H1 (cell line): ENCODE results near the gene THAP5. TPM values are rescaled to one million over a fixed set of nuclear protein-coding genes. Genes with fewer than 3 reads are reported as not detected.

ENCODE experiments used
- CTCF ChIA-PET: fragments of 300-600 bp; sonication (Branson Sonifier 250); formaldehyde crosslinking; loops from one replicate; lab custom pipeline; 2021; ENCODE audit not compliant: partially characterized antibody; lab: Charles Lee
- POLR2A ChIA-PET: fragments of 300-600 bp; sonication (Branson Sonifier 250); formaldehyde crosslinking; loops from one replicate; lab custom pipeline; 2021; ENCODE audit warnings: inconsistent platforms; ENCODE audit not compliant: partially characterized antibody; lab: Charles Lee
- DNase-seq, 2 experiments: peaks; one replicate each; pipeline versions ENCODE4 v3.0.0 to v3.0.0-alpha.2; 2010 to 2022; ENCODE audit warnings: low spot score in 2 of 2, low read depth in 1 of 2, mixed read lengths in 1 of 2
- FAIRE-seq: peaks from 2 replicates; lab custom pipeline; 2011; peaks lifted over from hg19 to GRCh38; lab: Jason Lieb, UNC
- H2AFZ ChIP-seq: 2 replicates; pipeline ENCODE4 v1.8.1; 2012; ENCODE audit warnings: low read length, inconsistent platforms
- H2AK5ac ChIP-seq: 2 replicates; pipeline ENCODE4 v1.6.1; 2013; ENCODE audit warnings: low read depth, low read length
- H2BK120ac ChIP-seq: replicated peaks from 2 replicates; pipeline ENCODE3; 2013; ENCODE audit warnings: low read depth, low read length, inconsistent platforms
- H2BK12ac ChIP-seq: 2 replicates; pipeline ENCODE4 v1.6.1; 2013; ENCODE audit warnings: low read depth, low read length
- H2BK15ac ChIP-seq: 2 replicates; pipeline ENCODE4 v1.6.1; 2013; ENCODE audit warnings: low read length
- H2BK20ac ChIP-seq: 2 replicates; pipeline ENCODE4 v1.6.1; 2013; ENCODE audit warnings: low read length
- H2BK5ac ChIP-seq: 2 replicates; pipeline ENCODE4 v1.6.1; 2013; ENCODE audit warnings: low read depth, low read length
- H3K14ac ChIP-seq: 2 replicates; pipeline ENCODE4 v1.6.1; 2013; ENCODE audit warnings: inconsistent platforms; ENCODE audit not compliant: insufficient read length
- H3K18ac ChIP-seq: 2 replicates; pipeline ENCODE4 v1.6.1; 2013; ENCODE audit warnings: low read length; ENCODE audit errors: extremely low read depth
- H3K23ac ChIP-seq: 2 replicates; pipeline ENCODE4 v1.6.1; 2013; ENCODE audit warnings: inconsistent platforms; ENCODE audit not compliant: insufficient read length
- H3K23me2 ChIP-seq: 2 replicates; pipeline ENCODE4 v1.6.1; 2013; ENCODE audit warnings: low read depth, low read length
- H3K27ac ChIP-seq: 2 replicates; pipeline ENCODE4 v1.6.1; 2011; ENCODE audit warnings: low read depth, low read length, inconsistent platforms
- H3K27me3 ChIP-seq, 4 experiments: replicated peaks in 1 of 4; 1 replicate in 1 of 4; 2 replicates in 3 of 4; pipeline versions ENCODE4 v1.6.1 to v1.8.1; 2011 to 2013; ENCODE audit warnings: low read length in 3 of 4, mild to moderate bottlenecking in 3 of 4, inconsistent platforms in 2 of 4, mixed read lengths in 2 of 4, moderate library complexity in 1 of 4; ENCODE audit not compliant: control insufficient read depth in 3 of 4, insufficient read depth in 3 of 4; ENCODE audit errors: extremely low read depth in 1 of 4
- H3K36me3 ChIP-seq, 4 experiments: 2 replicates each; pipeline versions ENCODE4 v1.6.1 to v1.8.1; 2011 to 2013; ENCODE audit warnings: mild to moderate bottlenecking in 4 of 4, low read length in 3 of 4, moderate library complexity in 2 of 4, control low read depth in 1 of 4, inconsistent platforms in 1 of 4; ENCODE audit not compliant: insufficient read depth in 4 of 4, control insufficient read depth in 2 of 4
- H3K4ac ChIP-seq: replicated peaks from 2 replicates; pipeline ENCODE3; 2013; ENCODE audit warnings: low read length, low read depth, mixed read lengths, inconsistent platforms; ENCODE audit not compliant: insufficient read length
- H3K4me1 ChIP-seq, 4 experiments: replicated peaks in 1 of 4; 1 replicate in 1 of 4; 2 replicates in 3 of 4; pipeline versions ENCODE4 v1.6.1 to v1.8.1; 2011 to 2013; ENCODE audit warnings: low read length in 3 of 4, inconsistent platforms in 2 of 4, mixed read lengths in 1 of 4; ENCODE audit not compliant: insufficient read depth in 4 of 4, control insufficient read depth in 3 of 4
- H3K4me2 ChIP-seq, 2 experiments: 2 replicates each; pipeline versions ENCODE4 v1.6.1 to v1.8.1; 2011 to 2013; ENCODE audit warnings: low read depth in 2 of 2, low read length in 2 of 2, control low read depth in 1 of 2, inconsistent platforms in 1 of 2, mild to moderate bottlenecking in 1 of 2; ENCODE audit not compliant: insufficient read depth in 1 of 2
- H3K4me3 ChIP-seq, 4 experiments: fragments of 200-600, 300-600 bp in 1 of 4; sonication (generic), shearing (Covaris generic), sonication (Bioruptor Twin) in 1 of 4; 2 replicates each; pipeline versions ENCODE4 v1.5.1 to v1.8.1; 2011 to 2016; ENCODE audit warnings: low read length in 4 of 4, low read depth in 3 of 4, control low read depth in 2 of 4, inconsistent platforms in 2 of 4, mild to moderate bottlenecking in 2 of 4, mixed read lengths in 1 of 4, moderate library complexity in 1 of 4; ENCODE audit not compliant: insufficient read depth in 2 of 4; ENCODE audit errors: extremely low read depth in 1 of 4
- H3K56ac ChIP-seq: replicated peaks from 2 replicates; pipeline ENCODE3; 2013; ENCODE audit warnings: low read depth, mild to moderate bottlenecking, mixed read lengths, low read length, inconsistent platforms; ENCODE audit not compliant: insufficient read length
- H3K79me1 ChIP-seq: 2 replicates; pipeline ENCODE4 v1.6.1; 2013; ENCODE audit warnings: low read depth, low read length, control low read depth
- H3K79me2 ChIP-seq, 2 experiments: 2 replicates each; pipeline versions ENCODE4 v1.6.1 to v1.8.1; 2012 to 2013; ENCODE audit warnings: low read length in 2 of 2, mild to moderate bottlenecking in 2 of 2, inconsistent platforms in 1 of 2; ENCODE audit not compliant: insufficient read depth in 2 of 2, control insufficient read depth in 1 of 2
- H3K9ac ChIP-seq, 4 experiments: replicated peaks in 1 of 4; 1 replicate in 1 of 4; 2 replicates in 3 of 4; pipeline versions ENCODE4 v1.6.1 to v1.8.1; 2011 to 2013; ENCODE audit warnings: low read depth in 3 of 4, low read length in 3 of 4, control low read depth in 2 of 4, mild to moderate bottlenecking in 2 of 4, moderate library complexity in 2 of 4, inconsistent platforms in 1 of 4; ENCODE audit errors: extremely low read depth in 1 of 4
- H3K9me3 ChIP-seq, 2 experiments: 2 replicates each; pipeline versions ENCODE4 v1.6.1 to v1.8.1; 2012 to 2013; ENCODE audit warnings: mild to moderate bottlenecking in 2 of 2, moderate library complexity in 2 of 2, control low read depth in 1 of 2, inconsistent platforms in 1 of 2, low read depth in 1 of 2, low read length in 1 of 2, mixed read lengths in 1 of 2; ENCODE audit not compliant: insufficient read depth in 2 of 2
- H4K20me1 ChIP-seq, 2 experiments: replicated peaks in 1 of 2; 2 replicates each; pipeline versions ENCODE3 to v1.8.1; 2011 to 2013; ENCODE audit warnings: inconsistent platforms in 2 of 2, low read length in 2 of 2, mild to moderate bottlenecking in 1 of 2; ENCODE audit not compliant: insufficient read depth in 2 of 2, control insufficient read depth in 1 of 2
- H4K5ac ChIP-seq: 2 replicates; pipeline ENCODE4 v1.6.1; 2013; ENCODE audit warnings: low read length, low read depth, mixed read lengths, inconsistent platforms; ENCODE audit not compliant: insufficient read length
- H4K8ac ChIP-seq: 2 replicates; pipeline ENCODE4 v1.8.0; 2013; ENCODE audit warnings: mild to moderate bottlenecking, moderate library complexity, low read length, inconsistent platforms; ENCODE audit not compliant: insufficient read depth; ENCODE audit errors: extremely low read depth
- H4K91ac ChIP-seq: replicated peaks from 2 replicates; pipeline ENCODE3; 2013; ENCODE audit warnings: low read length, mixed read lengths, inconsistent platforms; ENCODE audit not compliant: insufficient read length
- ATF2 ChIP-seq: IDR thresholded peaks from 2 replicates; pipeline ENCODE4 v1.6.1; 2012; ENCODE audit warnings: low read length, inconsistent platforms
- RFX5 ChIP-seq: IDR thresholded peaks from 2 replicates; pipeline ENCODE4 v1.6.1; 2011; ENCODE audit warnings: low read depth, low read length, improper control_type of control experiment, borderline replicate concordance
- SP1 ChIP-seq: IDR thresholded peaks from 2 replicates; pipeline ENCODE4 v1.6.1; 2011; ENCODE audit warnings: low read depth, low read length
- TAF1 ChIP-seq: IDR thresholded peaks from 2 replicates; pipeline ENCODE4 v1.6.1; 2011; ENCODE audit warnings: mild to moderate bottlenecking, low read depth, low read length
- TAF7 ChIP-seq: optimal IDR thresholded peaks from 2 replicates; pipeline ENCODE3; 2011; ENCODE audit warnings: low read depth, mild to moderate bottlenecking, inconsistent platforms, low read length, moderate library complexity, borderline replicate concordance
- TEAD4 ChIP-seq: IDR thresholded peaks from 2 replicates; pipeline ENCODE4 v1.6.1; 2012; ENCODE audit warnings: low read depth, low read length, inconsistent platforms, mixed read lengths
- WGBS, 2 experiments: shearing (Covaris generic) in 1 of 2; methylation state at CpG; one replicate each; pipeline versions ENCODE4 v1.1.6 to v1.1.7; 2013 to 2015; ENCODE audit warnings: low lambda C conversion rate in 2 of 2, mixed read lengths in 2 of 2, inconsistent platforms in 1 of 2, low coverage in 1 of 2, missing lambda C conversion rate in 1 of 2; ENCODE audit not compliant: insufficient replicate concordance in 2 of 2, insufficient coverage in 1 of 2, insufficient read length in 1 of 2; ENCODE audit errors: extremely low coverage in 1 of 2, missing lambda C conversion rate in 1 of 2; 5-methylcytosine and 5-hydroxymethylcytosine counted together
- long read RNA-seq, 2 experiments: library from RNA in 1 of 2; library from capped mRNA in 1 of 2; stranded (forward); transcript quantifications; one replicate each; pipeline ENCODE4 v2.0.0, GENCODE V29; 2021; ENCODE audit warnings: inconsistent platforms in 1 of 2
- polyA minus RNA-seq, 3 experiments: library from RNA; depleted of rRNA, polyadenylated mRNA; stranded (reverse); fragments of >200 nt; gene quantifications; 1 replicate in 2 of 3; 2 replicates in 1 of 3; pipeline ENCODE4 v1.2.3, GENCODE V29; 2011
- polyA plus RNA-seq, 7 experiments: library from polyadenylated mRNA; depleted of rRNA in 3 of 7; stranded (reverse) in 5 of 7; unstranded in 2 of 7; fragments of >200 nt in 5 of 7; fragments of 200-250 nt in 2 of 7; gene quantifications; 1 replicate in 5 of 7; 2 replicates in 1 of 7; 4 replicates in 1 of 7; pipeline versions ENCODE4 v1.2.1 to v1.2.3, GENCODE V29; 2011 to 2013; ENCODE audit warnings: missing spikeins in 2 of 7, mixed read lengths in 2 of 7
- total RNA-seq: library from RNA; stranded (reverse); fragmentation: NEBNext Ultra II Directional; extraction: Animal tissue kit (Norgen Biotek cat#: 25700); gene quantifications from 2 replicates; pipeline ENCODE4 v1.2.1, GENCODE V29; 2021

THAP5 gene
- 24.2 and 25.9 TPM in 2 replicates for total RNA-seq
- 3.9 TPM in 2 replicates for polyA plus RNA-seq (2011; rRNA removed)
- 5.4 TPM for polyA plus RNA-seq (2011; cell fraction: cytosol; rRNA removed)
- polyA plus RNA-seq (2011; cell fraction: nucleus; rRNA removed): 3.8 TPM
- 4.4 to 9.7 TPM (median 5.5 TPM) in 4 replicates for polyA plus RNA-seq (2012, experiment 1 of 2)
- 0.52 TPM for polyA plus RNA-seq (2012, experiment 2 of 2)
- polyA plus RNA-seq (2013, experiment 1 of 2): 23.0 TPM
- 18.8 TPM for polyA plus RNA-seq (2013, experiment 2 of 2)
- polyA minus RNA-seq (2011; rRNA and poly(A)+ RNA removed): 5.4 and 11.1 TPM in 2 replicates
- 7.2 TPM for polyA minus RNA-seq (2011; cell fraction: cytosol; rRNA and poly(A)+ RNA removed)
- 25.2 TPM for polyA minus RNA-seq (2011; cell fraction: nucleus; rRNA and poly(A)+ RNA removed)
- long read RNA-seq, experiment 1, partial matches to known transcripts: 0 of 10 reads
- long read RNA-seq, experiment 1, other reads (novel, unspliced or antisense): 8 of 10 reads
- long read RNA-seq, experiment 2, partial matches to known transcripts: 0 of 1 reads
- long read RNA-seq, experiment 2, other reads (novel, unspliced or antisense): 0 of 1 reads

GRCh38 chr7:108569381-108570145 is at the start of gene THAP5, which contains the start of gene DNAJB9:
Gene THAP5 (minus strand): TSS chr7:108569706. CDS start chr7:108569569, 137 bp downstream.
Gene DNAJB9 (plus strand): TSS chr7:108569874. CDS start chr7:108571727, 1,853 bp downstream.
- peak within 1 kb of the TSS; percentile 88 to 94 (median 90) for H3K9ac ChIP-seq
- H3K4ac ChIP-seq: no peak within 1 kb of the TSS
- H4K8ac ChIP-seq: peak within 1 kb of the TSS; percentile 99
- peaks cover 0 to 32% (median 9%) of the 10 kb centered on the region in 4 experiments; a peak in 4 of 8 replicates for H3K36me3 ChIP-seq
- H2BK5ac ChIP-seq: peak within 1 kb of the TSS; percentile 92
- H2BK20ac ChIP-seq: no peak within 1 kb of the TSS
- peak within 1 kb of the TSS; percentile 76 for H3K18ac ChIP-seq
- no peak within 1 kb of the TSS for H3K14ac ChIP-seq
- H4K20me1 ChIP-seq: no peaks in the 10 kb centered on the region
- H3K4me1 ChIP-seq: peaks cover 0 to 4% (median 1%) of the 10 kb centered on the region in 4 experiments; a peak in 1 of 7 replicates
- peaks cover 4 to 75% of the 10 kb centered on the region in 2 experiments; a peak in 3 of 4 replicates for H3K79me2 ChIP-seq
- DNase-seq: peak; percentile 94 to 98
- ChIA-PET POLR2A (interaction anchor here (0.7 to 2.3 kb wide), 9 partner anchors 8 to 44 kb away, joined by 3 to 21 read pairs (median 4); partner anchors contain the start of gene PNPLA8), CTCF (interaction anchor here (0.9 kb wide), 1 partner anchor 42 kb away, joined by 4 read pairs; no protein-coding TSS in a partner anchor)
- peaks cover 4% of the 10 kb centered on the region; the same call in 1 of the 2 replicates for H3K23me2 ChIP-seq
- no peak within 1 kb of the TSS for H2BK15ac ChIP-seq
- no peak within 1 kb of the TSS for H2BK12ac ChIP-seq
- FAIRE-seq: no peak
- no peak within 1 kb of the TSS for H2AK5ac ChIP-seq
- H3K9me3 ChIP-seq: no peaks in the 10 kb centered on the region
- peak within 1 kb of the TSS; percentile 95 for H3K27ac ChIP-seq
- no peaks in the 10 kb centered on the region for H3K27me3 ChIP-seq
- no peaks in the 10 kb centered on the region; the same call in 1 of the 2 replicates for H3K79me1 ChIP-seq
- H4K5ac ChIP-seq: peak within 1 kb of the TSS; percentile 72
- peak within 1 kb of the TSS; percentile 25; the same call in 1 of the 2 replicates for H2AFZ ChIP-seq
- peak within 1 kb of the TSS; percentile 57 for H2BK120ac ChIP-seq
- 2% methylated on average over 64 of the region's 65 CpGs; no CpG with 5 or more reads in 1 of the 2 experiments for WGBS, 2 experiments
- peak within 1 kb of the TSS; percentile 75 to 90 (median 82) for H3K4me3 ChIP-seq
- H4K91ac ChIP-seq: peak within 1 kb of the TSS; percentile 59
- peak within 1 kb of the TSS; percentile 74 to 88 for H3K4me2 ChIP-seq
- H3K56ac ChIP-seq: peak within 1 kb of the TSS; percentile 94
- H3K23ac ChIP-seq: peak within 1 kb of the TSS; percentile 27
- TF ChIP-seq TEAD4: peak; percentile 25; the same call in 1 of the 2 replicates
- peak; percentile 76; the same call in 1 of the 2 replicates for TF ChIP-seq SP1
- TF ChIP-seq ATF2: no peak; the same call in none of the 2 replicates
- no peak for TF ChIP-seq RFX5
- peak; percentile 86 for TF ChIP-seq TAF1
- peak; percentile 55 for TF ChIP-seq TAF7
